NT2/D1 (cell line): ENCODE measurements around the gene ACOXL.

Experiments used
- DNase-seq: peaks from one replicate; pipeline ENCODE4 v3.0.0-alpha.2; 2011; ENCODE audit warnings: low read depth, low spot score
- H3K27me3 ChIP-seq: 2 replicates; pipeline ENCODE4 v1.6.0; 2011; ENCODE audit warnings: mild to moderate bottlenecking; ENCODE audit not compliant: insufficient read length, insufficient read depth
- H3K36me3 ChIP-seq: 2 replicates; pipeline ENCODE4 v1.6.1; 2011; ENCODE audit warnings: mild to moderate bottlenecking, low read length, mixed read lengths; ENCODE audit not compliant: insufficient read depth, insufficient read length
- H3K4me1 ChIP-seq: 2 replicates; pipeline ENCODE4 v1.5.1; 2011; ENCODE audit not compliant: insufficient read depth, insufficient read length
- H3K4me3 ChIP-seq: 2 replicates; pipeline ENCODE4 v1.5.1; 2011; ENCODE audit warnings: low read depth; ENCODE audit not compliant: insufficient read length
- H3K9ac ChIP-seq: 2 replicates; pipeline ENCODE4 v1.6.0; 2011; ENCODE audit warnings: low read depth; ENCODE audit not compliant: insufficient read length
- H3K9me3 ChIP-seq: 2 replicates; pipeline ENCODE4 v1.5.1; 2011; ENCODE audit warnings: mild to moderate bottlenecking, low read length; ENCODE audit not compliant: insufficient read depth
- SUZ12 ChIP-seq: IDR thresholded peaks from 2 replicates; pipeline ENCODE4 v1.6.1; 2011; ENCODE audit not compliant: insufficient read length, insufficient read depth; ENCODE audit errors: extremely low read depth
- YY1 ChIP-seq: IDR thresholded peaks from 2 replicates; pipeline ENCODE4 v1.6.1; 2011; ENCODE audit not compliant: insufficient read length, insufficient read depth
- ZNF274 ChIP-seq: IDR thresholded peaks from 2 replicates; pipeline ENCODE4 v1.6.1; 2011; ENCODE audit warnings: mild to moderate bottlenecking, low read depth, low read length

The ACOXL gene

DNA sequence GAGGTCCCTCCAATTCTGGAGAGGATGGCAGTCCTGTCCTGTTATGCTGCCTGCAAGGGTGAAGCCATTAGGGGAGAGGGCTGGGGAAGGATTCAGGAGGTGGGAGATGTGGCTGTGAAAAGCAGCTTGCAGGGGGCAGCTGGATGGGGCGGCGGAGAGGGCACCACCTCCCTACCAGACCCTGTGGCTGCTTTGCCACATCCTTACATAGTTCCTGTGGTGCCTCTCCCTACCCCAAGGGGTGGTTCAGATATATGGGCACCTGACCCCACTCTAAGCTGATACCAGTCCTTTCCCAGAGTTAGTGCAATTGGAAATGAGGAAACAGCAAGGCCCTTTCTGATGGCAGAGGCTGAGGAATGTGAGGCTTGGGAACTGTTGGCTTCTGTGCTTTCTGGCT is 6.1 kb upstream of the ACOXL start:
- peaks cover 10% of the 10 kb centered on the region for H3K27me3 ChIP-seq
- H3K36me3 ChIP-seq, result no peaks in the 10 kb centered on the region
- TF ChIP-seq SUZ12 (no peak), ZNF274 (no peak), YY1 (no peak)
- no peak overlapping the region for H3K9ac ChIP-seq
- no peak for DNase-seq
- peaks cover 10% of the 10 kb centered on the region for H3K4me1 ChIP-seq
- H3K9me3 ChIP-seq, result no peaks in the 10 kb centered on the region
- H3K4me3 ChIP-seq, result no peak overlapping the region

DNA sequence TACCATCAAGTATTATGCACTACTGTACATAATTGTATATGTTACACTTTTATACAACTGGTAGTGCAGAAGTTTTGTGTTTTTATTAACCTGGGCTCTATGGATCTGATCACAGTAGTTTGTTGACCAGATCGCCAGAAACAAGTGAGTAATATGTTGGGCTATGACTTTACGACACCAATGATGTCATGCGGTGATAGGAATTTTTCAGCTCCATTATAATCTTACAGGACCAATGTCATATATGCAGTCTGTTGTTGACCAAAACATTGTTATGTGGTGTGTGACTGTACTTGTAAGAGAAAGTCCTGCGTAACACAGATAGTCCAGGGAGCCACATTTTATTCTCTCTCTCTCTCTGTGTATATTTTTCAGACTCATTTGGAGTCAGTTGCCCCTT is 4.5 kb upstream of the ACOXL start:
- no peak overlapping the region for H3K4me3 ChIP-seq
- no peaks in the 10 kb centered on the region for H3K9me3 ChIP-seq
- H3K9ac ChIP-seq, result no peak overlapping the region
- TF ChIP-seq SUZ12, result no peak
- TF ChIP-seq ZNF274, result no peak
- no peak for TF ChIP-seq YY1
- H3K4me1 ChIP-seq, result peaks cover 10% of the 10 kb centered on the region
- H3K27me3 ChIP-seq, result peaks cover 25% of the 10 kb centered on the region
- no peak for DNase-seq
- no peaks in the 10 kb centered on the region for H3K36me3 ChIP-seq

DNA sequence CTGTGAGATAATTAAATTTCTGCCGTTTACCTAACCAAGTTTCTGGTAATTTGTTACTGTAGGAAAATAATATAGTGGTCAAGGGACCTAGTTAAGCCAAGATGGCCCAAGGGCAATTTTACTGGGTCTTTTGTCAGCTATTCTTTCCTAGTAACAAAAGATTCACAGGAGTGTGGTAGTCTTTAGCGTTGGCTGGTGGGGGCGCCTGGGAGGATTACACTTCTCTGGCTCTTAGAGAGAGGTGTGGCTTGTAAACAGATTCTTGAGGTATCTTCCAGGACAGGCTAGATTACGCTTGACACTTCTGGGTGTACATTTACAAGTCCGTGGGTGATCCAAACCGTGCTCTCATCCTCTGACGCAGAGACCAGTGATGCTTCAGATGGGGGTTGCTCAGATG is 3.3 kb upstream of the ACOXL start:
- TF ChIP-seq YY1 (no peak), ZNF274 (no peak), SUZ12 (no peak)
- H3K36me3 ChIP-seq, result no peaks in the 10 kb centered on the region
- peaks cover 37% of the 10 kb centered on the region for H3K27me3 ChIP-seq
- no peak overlapping the region for H3K4me3 ChIP-seq
- H3K9me3 ChIP-seq, result no peaks in the 10 kb centered on the region
- H3K4me1 ChIP-seq, result peaks cover 7% of the 10 kb centered on the region
- H3K9ac ChIP-seq, result no peak overlapping the region
- no peak for DNase-seq

DNA sequence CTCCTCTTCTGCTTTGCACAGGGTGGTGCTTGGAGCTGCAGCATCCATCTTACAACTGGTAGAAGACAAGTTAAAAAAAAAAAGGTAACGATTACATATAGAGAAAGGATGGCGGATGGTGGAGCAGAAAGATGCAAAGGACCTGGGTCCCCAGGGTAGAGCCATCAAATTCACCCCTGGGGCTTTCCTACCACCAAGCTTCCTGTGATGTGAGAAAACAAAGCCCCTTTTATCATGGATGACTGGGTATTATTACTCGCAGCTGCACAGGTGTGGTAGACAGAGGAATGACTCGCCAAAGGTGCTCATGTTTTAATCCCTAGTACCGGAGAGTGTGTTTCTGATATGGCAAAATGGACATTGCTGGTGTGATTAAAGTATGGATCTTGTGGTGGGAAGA is 1.3 kb upstream of the ACOXL start:
- no peak overlapping the region for H3K4me3 ChIP-seq
- no peak for DNase-seq
- TF ChIP-seq SUZ12 (no peak), ZNF274 (no peak), YY1 (no peak)

DNA sequence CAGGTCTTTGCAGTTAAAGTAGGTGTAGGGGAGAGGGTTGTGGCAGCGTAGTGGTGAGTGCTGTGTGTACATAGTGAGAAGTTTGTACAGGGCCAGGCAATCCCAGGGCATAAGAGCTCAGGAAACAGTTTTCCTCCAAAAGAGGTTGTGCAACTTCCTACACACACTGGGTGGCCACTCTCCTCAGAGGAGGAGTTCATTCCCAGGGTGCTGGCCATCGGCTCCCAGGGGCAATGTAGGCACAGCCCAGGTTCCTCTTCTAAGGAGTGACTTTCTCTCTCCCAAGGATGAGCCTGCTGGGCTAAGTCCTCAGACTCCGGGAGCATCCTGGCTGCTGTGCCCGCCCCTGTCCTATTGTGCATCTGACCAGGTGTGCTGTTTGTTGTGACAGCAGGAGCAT is 3.0 kb downstream of the ACOXL start:
- Histone ChIP-seq H3K27me3 (peaks cover 47% of the 10 kb centered on the region), H3K4me1 (peaks cover 9% of the 10 kb centered on the region), H3K4me3 (no peak overlapping the region), H3K36me3 (no peaks in the 10 kb centered on the region), H3K9ac (no peak overlapping the region), H3K9me3 (no peaks in the 10 kb centered on the region)
- DNase-seq, result no peak
- TF ChIP-seq ZNF274 (no peak), SUZ12 (no peak), YY1 (no peak)

More for the DNA sequence above, 1.3 kb upstream of the ACOXL start:
- no peak overlapping the region for H3K9ac ChIP-seq
- no peaks in the 10 kb centered on the region for H3K36me3 ChIP-seq
- H3K27me3 ChIP-seq, result peaks cover 49% of the 10 kb centered on the region
- H3K4me1 ChIP-seq, result peaks cover 7% of the 10 kb centered on the region
- no peaks in the 10 kb centered on the region for H3K9me3 ChIP-seq

DNA sequence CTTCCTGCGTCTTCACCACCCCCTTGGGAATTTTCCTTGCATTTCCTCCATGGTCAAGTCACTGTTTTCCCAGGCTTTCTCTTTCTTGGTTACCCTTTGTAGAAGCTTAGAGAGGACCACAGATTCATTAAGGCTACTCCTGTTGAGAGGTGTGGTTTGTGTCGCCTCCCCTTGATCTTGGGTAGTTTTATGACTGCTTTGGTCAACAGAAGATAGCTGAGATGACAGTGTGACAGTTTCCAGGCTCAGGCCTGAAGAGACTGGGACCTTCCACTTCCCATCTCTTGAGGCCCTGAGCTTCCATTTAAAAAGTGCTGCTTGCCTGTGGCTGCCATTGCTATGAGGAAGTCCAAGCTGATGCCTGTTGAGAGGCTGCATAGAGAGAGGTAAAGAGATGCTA is 5.4 kb downstream of the ACOXL start:
- Histone ChIP-seq H3K4me3 (no peak overlapping the region), H3K9ac (no peak overlapping the region), H3K27me3 (peaks cover 28% of the 10 kb centered on the region), H3K4me1 (peaks cover 7% of the 10 kb centered on the region), H3K36me3 (no peaks in the 10 kb centered on the region), H3K9me3 (no peaks in the 10 kb centered on the region)
- TF ChIP-seq SUZ12 (no peak), YY1 (no peak), ZNF274 (no peak)
- DNase-seq, result no peak

DNA sequence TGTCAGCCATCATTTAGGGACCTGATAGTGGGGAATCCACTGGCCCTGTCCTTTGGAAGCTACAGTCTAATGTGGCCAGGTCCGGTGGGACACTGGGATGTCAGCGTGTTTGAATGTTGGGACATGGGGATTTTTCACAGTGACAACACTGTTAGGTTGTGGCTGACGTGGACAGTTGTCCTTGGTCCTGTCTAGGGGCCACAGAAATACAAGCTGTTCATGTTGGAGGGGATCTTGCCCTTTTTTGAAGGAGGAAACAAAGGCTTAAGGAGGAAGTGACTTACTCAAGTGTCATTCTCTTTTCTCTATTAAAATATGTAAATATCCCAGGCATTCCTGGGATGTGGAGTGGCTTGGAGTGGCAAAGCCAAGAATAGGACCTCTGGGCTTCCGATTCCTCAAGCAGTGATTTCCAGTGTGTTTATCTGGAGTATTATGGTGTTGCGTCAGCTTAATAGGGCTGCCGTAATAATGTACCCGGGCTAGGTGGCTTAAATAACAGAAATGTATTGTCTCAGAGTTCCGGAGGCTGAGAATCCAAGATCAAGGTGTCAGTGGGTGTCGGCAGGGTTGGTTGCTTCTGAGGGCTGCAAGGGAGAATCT is 8.5 kb downstream of the ACOXL start:
- no peak overlapping the region for H3K4me3 ChIP-seq
- H3K36me3 ChIP-seq, result no peaks in the 10 kb centered on the region
- TF ChIP-seq YY1 (no peak), SUZ12 (no peak), ZNF274 (no peak)
- peaks cover 12% of the 10 kb centered on the region; the same call in 1 of the 2 replicates for H3K9me3 ChIP-seq
- H3K27me3 ChIP-seq, result no peaks in the 10 kb centered on the region
- no peak for DNase-seq
- no peak overlapping the region for H3K9ac ChIP-seq
- H3K4me1 ChIP-seq, result peaks cover 6% of the 10 kb centered on the region
